MM.1S (cell line): ENCODE results near the gene S100A8.

ENCODE experiments used
- DNase-seq: peaks from one replicate; pipeline ENCODE4 v3.0.0-alpha.2; 2015
- H2AFZ ChIP-seq: fragments of 300-600 bp; sonication (generic); 2 replicates; pipeline ENCODE4 v1.6.0; 2016; ENCODE audit warnings: antibody characterized with exemption, low read length
- H3F3A ChIP-seq: fragments of 300-600 bp; sonication (generic); 2 replicates; pipeline ENCODE4 v1.6.1; 2016; ENCODE audit warnings: mild to moderate bottlenecking, antibody characterized with exemption, low read length, moderate library complexity, mixed read lengths; ENCODE audit not compliant: insufficient read depth
- H3K27ac ChIP-seq: fragments of 300-600 bp; sonication (generic); 2 replicates; pipeline ENCODE4 v1.5.1; 2016; ENCODE audit warnings: mild to moderate bottlenecking, low read length
- H3K27me3 ChIP-seq: fragments of 300-600 bp; sonication (generic); replicated peaks from 2 replicates; pipeline ENCODE4 v1.6.0; 2016; ENCODE audit warnings: low read length; ENCODE audit not compliant: insufficient read depth
- H3K36me3 ChIP-seq: fragments of 300-600 bp; sonication (generic); replicated peaks from 2 replicates; pipeline ENCODE4 v1.6.1; 2016; ENCODE audit warnings: mild to moderate bottlenecking, low read length, mixed read lengths; ENCODE audit not compliant: insufficient read depth
- H3K4me1 ChIP-seq: fragments of 300-600 bp; sonication (generic); 2 replicates; pipeline ENCODE4 v1.6.1; 2016; ENCODE audit warnings: low read length, mixed read lengths
- H3K4me2 ChIP-seq: fragments of 300-600 bp; sonication (generic); 2 replicates; pipeline ENCODE4 v1.6.0; 2016; ENCODE audit warnings: low read depth, low read length
- H3K4me3 ChIP-seq: fragments of 300-600 bp; sonication (generic); 2 replicates; pipeline ENCODE4 v1.5.1; 2016; ENCODE audit warnings: low read length, mixed read lengths
- H3K79me2 ChIP-seq: fragments of 300-600 bp; sonication (generic); 2 replicates; pipeline ENCODE4 v1.6.1; 2016; ENCODE audit warnings: mixed run types, low read length, mixed read lengths
- H3K9ac ChIP-seq: fragments of 300-600 bp; sonication (generic); 2 replicates; pipeline ENCODE4 v1.6.1; 2016; ENCODE audit warnings: low read length, mixed read lengths
- H3K9me2 ChIP-seq: fragments of 300-600 bp; sonication (generic); replicated peaks from 2 replicates; pipeline ENCODE4 v1.6.1; 2016; ENCODE audit warnings: mild to moderate bottlenecking, low read length, mixed read lengths; ENCODE audit not compliant: insufficient read depth
- H3K9me3 ChIP-seq: fragments of 300-600 bp; sonication (generic); replicated peaks from 2 replicates; pipeline ENCODE4 v1.6.1; 2016; ENCODE audit warnings: mild to moderate bottlenecking, low read length, mixed read lengths; ENCODE audit not compliant: insufficient read depth
- H4K20me1 ChIP-seq: fragments of 300-600 bp; sonication (generic); 2 replicates; pipeline ENCODE4 v1.6.1; 2016; ENCODE audit warnings: mild to moderate bottlenecking, low read length, moderate library complexity, mixed read lengths; ENCODE audit not compliant: insufficient read depth
- CTCF ChIP-seq: fragments of 300-600 bp; sonication (generic); IDR thresholded peaks from 2 replicates; pipeline ENCODE4 v1.5.1; 2016; ENCODE audit warnings: antibody characterized with exemption, low read length, mixed read lengths
- EZH2 ChIP-seq: fragments of 300-600 bp; sonication (generic); optimal IDR thresholded peaks from 2 replicates; pipeline ENCODE3; 2017; ENCODE audit warnings: low read depth, mild to moderate bottlenecking, antibody characterized with exemption, low read length, mixed read lengths
- EZH2phosphoT487 ChIP-seq: fragments of 300-600 bp; sonication (generic); IDR thresholded peaks from 2 replicates; pipeline ENCODE4 v1.6.1; 2018; ENCODE audit warnings: antibody characterized with exemption, low read length

Gene S100A8

GRCh38 chr1:153374071-153374470 is 16.8 kb downstream of the S100A8 start:
- Histone ChIP-seq H3K4me1 (no peaks in the 10 kb centered on the region), H4K20me1 (no peaks in the 10 kb centered on the region), H3K27me3 (no peaks in the 10 kb centered on the region), H3K79me2 (no peaks in the 10 kb centered on the region), H3K9me2 (no peaks in the 10 kb centered on the region), H3K4me2 (no peak overlapping the region), H3K36me3 (no peaks in the 10 kb centered on the region), H3F3A (no peaks in the 10 kb centered on the region), H3K9ac (no peak overlapping the region), H3K27ac (no peak overlapping the region), H2AFZ (no peak overlapping the region), H3K9me3 (no peaks in the 10 kb centered on the region), H3K4me3 (no peak overlapping the region)
- no peak for DNase-seq
- TF ChIP-seq CTCF = no peak

GRCh38 chr1:153372571-153372970 is 18.3 kb downstream of the S100A8 start:
- no peak overlapping the region for H3K27ac ChIP-seq
- no peaks in the 10 kb centered on the region for H3K4me1 ChIP-seq
- H3K27me3 ChIP-seq = no peaks in the 10 kb centered on the region
- no peak overlapping the region for H3K4me3 ChIP-seq
- H3K9me3 ChIP-seq = no peaks in the 10 kb centered on the region
- no peaks in the 10 kb centered on the region for H3K79me2 ChIP-seq
- no peak for TF ChIP-seq CTCF
- TF ChIP-seq EZH2phosphoT487 = no peak
- no peak for TF ChIP-seq EZH2
- H3K9ac ChIP-seq = no peak overlapping the region
- H4K20me1 ChIP-seq = no peaks in the 10 kb centered on the region
- H2AFZ ChIP-seq = no peak overlapping the region
- H3K9me2 ChIP-seq = no peaks in the 10 kb centered on the region
- no peaks in the 10 kb centered on the region for H3K36me3 ChIP-seq
- H3K4me2 ChIP-seq = no peak overlapping the region
- no peak for DNase-seq
- no peaks in the 10 kb centered on the region for H3F3A ChIP-seq

- H3K79me2 ChIP-seq = no peaks in the 10 kb centered on the region
- no peak for DNase-seq
- no peak overlapping the region for H3K27ac ChIP-seq
- no peak for TF ChIP-seq CTCF
- TF ChIP-seq EZH2phosphoT487 = no peak
- TF ChIP-seq EZH2 = no peak
- H3K9me3 ChIP-seq = no peaks in the 10 kb centered on the region
- no peak overlapping the region for H3K9ac ChIP-seq
- no peaks in the 10 kb centered on the region for H3F3A ChIP-seq
- no peaks in the 10 kb centered on the region for H3K4me1 ChIP-seq
- H3K9me2 ChIP-seq = no peaks in the 10 kb centered on the region
- no peak overlapping the region for H2AFZ ChIP-seq
- H3K27me3 ChIP-seq = no peaks in the 10 kb centered on the region
- H3K4me2 ChIP-seq = no peak overlapping the region
- no peak overlapping the region for H3K4me3 ChIP-seq
- no peaks in the 10 kb centered on the region for H4K20me1 ChIP-seq
- no peaks in the 10 kb centered on the region for H3K36me3 ChIP-seq
Observed at GRCh38 chr1:153371231-153371630, 19.6 kb downstream of the S100A8 start.
